HFFc6 (cell line): ENCODE measurements around the gene POT1. TPM values are rescaled to one million over a fixed set of nuclear protein-coding genes. Genes with fewer than 3 reads are reported as not detected.
A peak's percentile ranks its signal among the peaks of the same experiment; 100 is the strongest.

Source experiments
- DNase-seq: peaks from one replicate; pipeline ENCODE4 v3.0.0-alpha.2; 2018
- H3K27ac Mint-ChIP-seq: 2 replicates; pipeline ENCODE4 v1.8.0; 2020; ENCODE audit warnings: mild to moderate bottlenecking, mixed read lengths
- H3K27me3 Mint-ChIP-seq: 2 replicates; pipeline ENCODE4 v1.8.0; 2021; ENCODE audit warnings: mild to moderate bottlenecking, moderate library complexity, mixed read lengths; ENCODE audit not compliant: insufficient read depth
- H3K36me3 Mint-ChIP-seq: 2 replicates; pipeline ENCODE4 v1.8.0; 2021; ENCODE audit warnings: low read depth, mixed read lengths
- H3K4me1 Mint-ChIP-seq: 2 replicates; pipeline ENCODE4 v1.8.0; 2020; ENCODE audit warnings: low read depth, mixed read lengths
- H3K4me3 Mint-ChIP-seq: 2 replicates; pipeline ENCODE4 v1.8.0; 2020; ENCODE audit warnings: mild to moderate bottlenecking, moderate library complexity, mixed read lengths
- H3K9me3 Mint-ChIP-seq: 2 replicates; pipeline ENCODE4 v1.8.0; 2020; ENCODE audit warnings: mild to moderate bottlenecking, mixed read lengths
- total RNA-seq, 6 experiments: library from RNA; stranded (reverse); fragmentation: NEBNext Ultra II Directional; extraction: Animal tissue kit (Norgen Biotek cat#: 25700); gene quantifications; 2 replicates in 1 of 6; 3 replicates in 5 of 6; pipeline ENCODE4 v1.2.3, GENCODE V29; 2021
- TF ChIP-seq, protein P1 (sequence below): fragments of 200-600 bp; sonication (generic); IDR thresholded peaks from 2 replicates; pipeline ENCODE4 v1.5.0; 2021; ENCODE audit warnings: antibody characterized with exemption, mild to moderate bottlenecking

POT1 gene
- total RNA-seq, 6 experiments from 2014 or later, result 10.8 to 16.0 (median 13.4) TPM

DNA sequence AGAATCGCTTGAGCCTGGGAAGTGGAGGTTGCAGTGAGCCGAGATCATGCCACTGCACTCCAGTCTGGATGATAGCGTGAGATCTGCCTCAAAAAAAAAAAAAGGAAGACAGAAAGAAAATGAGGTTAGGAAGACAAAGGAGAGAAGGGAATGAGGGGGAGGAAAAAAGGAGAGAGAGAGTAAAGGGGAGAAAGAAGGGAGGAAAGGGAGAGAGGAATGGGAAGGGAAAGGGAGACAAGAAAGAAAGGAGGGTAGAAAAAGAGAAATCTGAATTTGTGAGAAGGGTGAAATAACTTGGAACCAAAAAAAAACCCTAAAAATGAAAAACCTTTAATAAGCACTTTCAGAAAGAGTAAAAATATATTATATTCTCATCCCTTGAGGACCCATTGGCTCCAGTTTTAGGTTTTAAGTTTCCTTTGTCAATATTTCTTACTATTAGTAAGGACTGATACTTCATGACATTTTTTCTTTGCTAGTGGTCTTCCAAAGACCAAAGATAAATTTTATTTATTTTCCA lies 54.9 kb downstream of the POT1 start:
- no peak overlapping the region for H3K4me3 Mint-ChIP-seq
- no peaks in the 10 kb centered on the region for H3K36me3 Mint-ChIP-seq
- DNase-seq, result no peak
- H3K27me3 Mint-ChIP-seq, result no peaks in the 10 kb centered on the region
- no peaks in the 10 kb centered on the region for H3K4me1 Mint-ChIP-seq
- H3K27ac Mint-ChIP-seq, result no peak overlapping the region
- TF ChIP-seq, protein P1, sequence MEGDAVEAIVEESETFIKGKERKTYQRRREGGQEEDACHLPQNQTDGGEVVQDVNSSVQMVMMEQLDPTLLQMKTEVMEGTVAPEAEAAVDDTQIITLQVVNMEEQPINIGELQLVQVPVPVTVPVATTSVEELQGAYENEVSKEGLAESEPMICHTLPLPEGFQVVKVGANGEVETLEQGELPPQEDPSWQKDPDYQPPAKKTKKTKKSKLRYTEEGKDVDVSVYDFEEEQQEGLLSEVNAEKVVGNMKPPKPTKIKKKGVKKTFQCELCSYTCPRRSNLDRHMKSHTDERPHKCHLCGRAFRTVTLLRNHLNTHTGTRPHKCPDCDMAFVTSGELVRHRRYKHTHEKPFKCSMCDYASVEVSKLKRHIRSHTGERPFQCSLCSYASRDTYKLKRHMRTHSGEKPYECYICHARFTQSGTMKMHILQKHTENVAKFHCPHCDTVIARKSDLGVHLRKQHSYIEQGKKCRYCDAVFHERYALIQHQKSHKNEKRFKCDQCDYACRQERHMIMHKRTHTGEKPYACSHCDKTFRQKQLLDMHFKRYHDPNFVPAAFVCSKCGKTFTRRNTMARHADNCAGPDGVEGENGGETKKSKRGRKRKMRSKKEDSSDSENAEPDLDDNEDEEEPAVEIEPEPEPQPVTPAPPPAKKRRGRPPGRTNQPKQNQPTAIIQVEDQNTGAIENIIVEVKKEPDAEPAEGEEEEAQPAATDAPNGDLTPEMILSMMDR, result no peak
- no peaks in the 10 kb centered on the region for H3K9me3 Mint-ChIP-seq

DNA sequence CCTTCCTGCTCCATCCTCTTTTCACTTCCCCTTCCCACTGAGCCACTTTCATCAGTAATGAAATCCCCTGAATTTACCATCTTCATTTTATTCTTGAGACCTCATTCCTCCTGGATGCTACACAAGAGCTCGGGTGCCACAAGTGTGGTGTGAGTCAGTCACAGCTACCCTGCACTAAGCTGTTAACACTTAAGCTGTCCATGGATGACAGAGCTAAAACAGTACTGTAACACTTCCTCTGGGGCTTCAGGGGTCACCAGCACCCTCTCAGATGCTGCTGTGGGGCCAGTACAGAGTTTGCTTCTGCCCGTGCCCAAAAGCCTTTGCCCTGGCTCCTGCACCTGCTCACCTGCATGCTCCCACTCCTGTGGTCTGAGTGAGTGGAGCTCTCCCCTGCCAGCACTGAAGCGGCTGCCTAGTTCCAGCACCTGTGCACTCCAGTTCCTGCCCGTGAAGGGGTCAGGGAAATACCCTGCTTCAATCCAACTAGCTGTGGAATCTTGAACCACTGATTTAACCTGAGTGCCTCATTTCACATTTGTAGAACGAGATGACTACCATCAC lies 71.9 kb downstream of the POT1 start:
- TF ChIP-seq, protein P1, result no peak
- Mint-ChIP-seq H3K27ac (no peak overlapping the region), H3K4me1 (no peaks in the 10 kb centered on the region), H3K9me3 (no peaks in the 10 kb centered on the region), H3K4me3 (no peak overlapping the region), H3K27me3 (no peaks in the 10 kb centered on the region), H3K36me3 (no peaks in the 10 kb centered on the region)
- no peak for DNase-seq

DNA sequence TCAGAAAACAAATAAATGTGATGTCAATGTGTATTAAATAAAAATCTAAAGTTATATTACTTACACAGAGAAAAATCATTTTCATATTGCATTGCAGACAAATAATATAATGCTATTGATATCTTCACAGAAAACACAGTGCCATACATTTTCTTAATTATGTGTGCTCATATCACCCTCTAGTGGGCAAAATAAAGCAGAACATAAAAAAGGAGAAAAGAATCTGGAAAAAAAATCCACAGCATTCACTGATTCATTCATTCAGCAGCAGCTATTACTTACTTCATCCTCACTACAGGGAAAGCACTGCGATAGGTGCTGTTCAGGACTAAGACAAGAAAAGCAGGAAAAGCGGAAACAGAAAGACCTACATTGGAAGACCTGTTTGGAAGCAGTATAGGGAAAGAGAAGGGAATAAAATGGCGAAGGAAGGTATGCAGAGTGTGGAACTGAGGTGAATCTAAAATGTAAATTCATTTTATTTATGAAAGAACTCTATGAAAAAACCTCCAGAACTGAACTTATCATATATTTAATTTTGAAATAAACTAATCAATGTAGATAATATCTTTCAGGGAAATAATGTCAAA lies 73.2 kb downstream of the POT1 start:
- Mint-ChIP-seq H3K27me3 (no peaks in the 10 kb centered on the region), H3K9me3 (no peaks in the 10 kb centered on the region), H3K4me3 (no peak overlapping the region), H3K4me1 (no peaks in the 10 kb centered on the region), H3K36me3 (no peaks in the 10 kb centered on the region), H3K27ac (no peak overlapping the region)
- TF ChIP-seq, protein P1, result peak; percentile 84
- DNase-seq, result peak; percentile 42

DNA sequence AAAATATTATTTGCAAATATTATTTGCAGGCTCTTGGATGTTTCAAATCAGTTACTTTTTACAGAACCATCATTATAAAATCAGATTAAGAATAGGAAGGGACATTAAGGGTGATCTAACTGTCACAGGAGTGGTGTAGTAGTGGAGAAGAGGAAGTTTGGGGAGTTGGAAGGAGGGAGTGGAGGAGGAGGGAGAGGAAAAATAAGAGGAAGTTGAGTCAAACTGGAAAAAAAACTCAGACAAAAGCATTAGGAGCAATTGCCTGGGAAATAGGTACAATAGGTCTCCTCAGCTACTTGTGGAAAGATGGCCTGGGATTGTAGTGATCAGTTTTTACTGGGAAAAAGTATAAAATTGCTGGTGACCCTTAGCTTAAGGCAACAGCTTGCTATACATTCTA lies 86.3 kb downstream of the POT1 start:
- Mint-ChIP-seq H3K27me3 (no peaks in the 10 kb centered on the region), H3K4me3 (no peak overlapping the region), H3K27ac (no peak overlapping the region; the same call in 1 of the 2 replicates), H3K36me3 (no peaks in the 10 kb centered on the region), H3K4me1 (no peaks in the 10 kb centered on the region), H3K9me3 (no peaks in the 10 kb centered on the region)
- no peak for DNase-seq
- TF ChIP-seq, protein P1, result no peak

DNA sequence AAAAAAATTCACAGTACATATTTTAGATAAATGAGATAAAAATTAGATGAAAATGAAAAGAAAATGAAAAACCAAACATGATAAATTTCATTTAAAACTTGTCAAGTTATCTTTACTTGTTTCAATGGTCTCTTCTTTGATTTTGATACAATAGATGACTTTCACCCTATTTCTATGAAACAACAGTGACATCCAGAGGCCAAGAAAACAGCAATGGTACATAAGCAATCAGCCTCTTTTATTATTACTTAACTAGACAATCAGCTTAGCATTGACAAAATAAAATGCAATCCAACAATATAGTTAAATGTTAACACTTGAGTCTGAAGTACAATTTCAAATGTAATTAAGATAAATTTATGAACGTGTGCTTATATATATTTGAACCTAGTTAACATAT lies 89.2 kb downstream of the POT1 start:
- Mint-ChIP-seq H3K27me3 (no peaks in the 10 kb centered on the region), H3K4me3 (no peak overlapping the region), H3K36me3 (no peaks in the 10 kb centered on the region), H3K4me1 (no peaks in the 10 kb centered on the region), H3K27ac (no peak overlapping the region), H3K9me3 (no peaks in the 10 kb centered on the region)
- no peak for DNase-seq
- TF ChIP-seq, protein P1, result peak; percentile 18; the same call in 1 of the 2 replicates
